NCI-H1105 (cell line): ENCODE data around the gene SLC41A2.
"Not testable (repeated sequence)": the region's sequence is repeated elsewhere in the genome, so short reads cannot be mapped to it uniquely, and the experiment has no call there.

Source experiments
- DNase-seq: peaks from one replicate; lab custom pipeline; 2025; lab: John Stamatoyannopoulos, UW

The SLC41A2 gene

DNA sequence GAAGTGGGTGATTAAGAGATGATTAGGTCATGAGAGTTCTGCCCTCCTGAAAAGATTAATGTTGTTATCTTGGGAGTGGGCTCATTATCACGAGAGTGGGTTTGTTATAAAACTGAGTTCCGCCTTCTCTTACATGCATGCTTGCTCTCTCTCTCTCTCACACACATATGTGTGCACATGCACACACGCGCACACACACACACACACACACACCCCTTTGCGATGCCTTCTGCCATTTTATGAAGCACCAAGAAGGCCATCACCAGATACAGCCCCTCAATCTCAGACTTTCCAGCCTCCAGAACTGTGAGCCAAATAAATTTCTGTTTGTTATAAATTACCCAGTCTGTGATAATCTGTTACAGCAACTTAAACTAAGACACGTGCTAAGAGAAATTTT lies 5.7 kb upstream of the SLC41A2 start:
- no peak for DNase-seq

DNA sequence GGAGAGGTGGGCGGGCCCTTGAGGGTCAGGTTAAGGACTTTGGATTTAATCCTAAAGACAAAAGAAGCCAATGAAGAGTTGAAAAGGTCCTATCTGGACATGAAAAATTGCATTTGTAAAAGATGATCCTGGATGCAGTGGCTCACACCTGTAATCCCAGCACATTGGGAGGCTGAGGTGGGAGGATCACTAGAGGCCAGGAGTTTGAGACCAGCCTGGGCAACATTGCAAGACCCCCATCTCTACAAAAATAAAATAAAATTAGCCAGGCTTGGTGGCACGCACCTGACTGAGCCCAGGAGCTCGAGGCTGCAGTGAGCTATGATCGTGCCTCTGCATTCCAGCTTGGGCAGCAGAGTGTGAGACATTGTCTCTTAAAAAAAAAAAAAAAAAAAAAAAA lies 2.4 kb upstream of the SLC41A2 start:
- no peak for DNase-seq

GRCh38 chr12:104959335-104959841 lies 1.3 kb upstream of the SLC41A2 start:
- no peak for DNase-seq

DNA sequence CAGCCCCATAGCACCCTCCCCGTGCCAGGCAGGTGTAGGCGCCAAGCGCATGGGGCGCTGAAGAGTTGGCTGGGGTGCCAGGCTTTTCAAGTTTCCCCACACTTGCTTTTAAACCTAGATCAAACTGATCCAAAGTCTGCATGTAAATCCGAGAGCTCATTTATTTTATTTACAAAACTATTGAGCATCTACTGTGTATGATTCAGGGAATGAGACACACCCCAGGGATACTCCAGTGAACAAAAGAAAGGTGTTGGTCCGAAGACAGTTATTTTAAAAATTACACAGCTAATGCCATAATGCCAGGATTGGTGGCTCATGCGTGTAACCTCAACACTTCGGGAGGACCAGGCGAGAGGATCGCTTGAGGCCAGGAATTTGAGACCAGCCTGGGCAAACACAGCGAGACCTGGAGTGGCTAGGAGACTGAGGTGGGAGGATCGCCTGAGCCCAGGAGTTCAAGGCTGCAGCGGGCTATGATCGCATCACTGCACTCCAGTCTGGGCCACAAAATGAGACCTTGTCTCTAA lies 780 bp upstream of the SLC41A2 start:
- no peak for DNase-seq

DNA sequence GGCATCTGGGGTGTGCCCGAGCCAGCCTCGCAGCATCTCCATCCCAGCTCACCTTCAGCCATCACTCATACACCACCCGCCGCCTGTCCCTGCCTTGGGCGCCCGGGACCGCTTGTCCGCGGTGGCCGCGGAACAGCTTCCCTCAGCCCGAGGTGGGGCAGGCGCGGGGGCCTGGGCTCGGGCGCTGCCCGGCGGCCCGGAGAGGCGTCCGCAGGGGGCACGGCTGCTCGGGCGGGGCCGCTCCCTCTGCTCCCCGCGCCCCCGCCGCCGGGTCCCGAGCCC lies 430 bp downstream of the SLC41A2 start:
- DNase-seq, result peak; percentile 46

DNA sequence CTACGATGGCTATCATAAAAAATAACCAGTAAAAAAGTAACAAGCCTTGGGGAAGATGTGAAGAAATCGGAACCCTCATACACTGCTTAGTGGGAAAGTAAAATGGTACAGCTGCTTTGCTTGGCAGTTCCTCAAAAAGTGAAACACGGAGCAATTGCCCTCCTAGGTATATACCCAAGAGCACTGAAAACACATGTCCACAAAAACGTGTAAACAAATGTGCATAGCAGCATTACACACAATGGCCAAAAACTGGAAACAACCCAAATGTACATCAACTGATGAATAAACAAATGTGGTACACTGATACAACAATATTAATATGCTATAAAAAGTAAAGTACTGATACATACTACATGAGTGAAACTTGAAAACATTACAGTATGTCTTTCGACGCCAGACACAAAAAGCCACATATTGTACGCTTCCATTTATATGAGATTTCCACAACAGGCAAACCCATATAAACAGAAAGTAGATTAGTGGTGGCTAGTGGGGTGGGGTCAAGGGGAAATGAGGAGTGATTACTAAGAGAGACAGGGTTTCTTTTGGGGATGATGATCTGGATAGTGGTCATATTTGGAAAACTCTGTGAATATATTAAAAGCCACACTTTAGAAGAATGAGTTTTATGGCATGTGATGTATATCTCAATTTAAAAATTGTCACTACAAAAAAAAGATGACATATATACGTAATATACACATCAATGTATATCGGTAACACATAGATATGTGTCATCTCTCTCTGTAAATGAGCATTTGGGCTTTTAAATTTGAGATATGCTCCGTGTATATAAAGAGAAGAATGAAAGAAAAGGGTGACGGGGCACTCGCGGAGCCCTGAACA lies 996 bp downstream of the SLC41A2 start:
- peak; percentile 8 for DNase-seq

- DNase-seq, result no peak
These were observed 2.4 kb downstream of the SLC41A2 start for GRCh38 chr12:104955703-104956102.

GRCh38 chr12:104953323-104953722 lies 4.8 kb downstream of the SLC41A2 start:
- DNase-seq, result no peak

DNA sequence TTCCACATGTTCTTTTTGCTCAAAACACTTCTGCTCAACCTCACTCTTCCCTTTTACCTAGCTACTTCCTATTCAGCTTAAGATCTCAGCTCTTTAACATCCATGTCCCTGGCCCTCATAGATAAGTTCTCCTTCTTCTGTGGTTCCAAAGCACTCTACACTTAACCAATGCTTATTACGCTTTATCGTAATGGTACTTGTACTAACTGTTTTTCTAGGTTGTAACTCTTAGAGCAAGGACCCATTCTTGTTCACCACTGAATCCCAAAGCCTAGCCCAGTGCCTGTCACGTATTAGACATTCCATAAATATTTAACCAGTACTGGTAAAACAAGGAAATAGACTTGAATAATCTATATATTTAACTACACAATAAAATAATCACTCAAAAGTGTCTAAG lies 5.3 kb downstream of the SLC41A2 start:
- no peak for DNase-seq

DNA sequence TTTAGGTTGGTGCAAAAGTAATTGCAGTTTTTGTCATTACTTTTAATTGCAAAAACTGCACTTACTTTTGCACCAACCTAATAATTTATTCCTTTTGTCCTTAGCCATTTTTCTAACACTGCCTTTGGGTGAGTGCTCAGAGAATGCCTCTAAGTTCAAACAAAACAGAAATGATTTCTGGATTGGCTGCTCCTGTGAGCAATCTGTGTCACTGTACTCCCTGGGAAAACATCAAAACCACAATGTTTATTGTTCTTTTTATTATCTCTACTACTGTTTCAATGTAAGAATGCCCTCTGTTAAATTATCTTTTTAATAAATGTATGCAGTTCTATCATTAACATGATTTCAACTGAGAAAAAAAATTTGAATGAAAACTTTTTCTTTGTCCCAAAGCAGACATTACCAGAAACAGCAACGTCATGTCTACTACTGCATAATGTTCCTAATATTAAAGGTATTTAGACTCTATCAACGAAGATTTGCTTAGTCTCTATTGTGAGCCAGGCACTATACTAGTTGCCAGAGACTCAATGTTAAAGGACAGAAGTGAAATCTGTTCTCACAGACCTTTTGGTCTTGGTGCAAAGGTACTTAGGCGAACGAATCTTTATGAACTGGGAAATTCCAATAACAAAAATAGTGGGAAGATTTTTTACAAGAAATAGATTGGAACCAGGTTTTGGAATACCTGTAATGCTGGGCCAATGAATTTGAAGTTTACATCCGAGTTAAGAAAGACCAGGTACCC lies 6.2 kb downstream of the SLC41A2 start:
- DNase-seq, result no peak

DNA sequence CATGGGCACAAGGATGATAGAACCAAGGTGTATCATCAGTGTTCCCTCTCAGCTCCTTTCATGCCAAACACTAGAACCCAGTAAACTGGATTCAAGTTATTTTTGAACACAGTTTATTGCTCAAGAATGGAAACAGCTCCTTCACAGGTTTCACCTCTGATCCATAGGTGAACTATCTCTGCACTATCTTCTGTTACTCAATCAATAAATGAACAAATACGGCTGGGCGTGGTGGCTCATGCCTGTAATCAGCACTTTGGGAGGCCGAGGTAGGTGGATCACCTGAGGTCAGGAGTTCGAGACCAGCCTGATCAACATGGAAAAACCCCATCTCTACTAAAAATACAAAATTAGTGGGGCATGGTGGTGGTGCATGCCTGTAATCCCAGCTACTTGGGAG lies 9.4 kb downstream of the SLC41A2 start:
- not testable (repeated sequence) for DNase-seq

DNA sequence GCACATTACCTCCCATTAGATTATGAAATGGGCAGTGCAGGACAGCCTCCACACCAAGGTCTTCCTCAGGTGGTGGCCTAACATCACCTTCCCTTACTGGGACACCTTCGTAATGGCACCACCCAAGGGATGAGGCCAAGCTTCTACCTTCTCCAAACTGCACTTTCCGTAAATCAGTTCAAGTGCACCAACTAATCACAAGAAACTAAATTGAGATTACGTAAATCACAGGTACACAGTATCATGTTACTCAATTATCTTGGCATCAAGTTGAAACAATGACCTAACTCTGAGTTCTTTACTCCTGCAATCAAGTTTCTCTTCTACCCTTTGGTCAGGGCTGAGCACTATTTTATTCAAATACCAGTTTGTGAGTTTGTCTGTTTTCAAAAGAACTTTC lies 13.8 kb downstream of the SLC41A2 start:
- no peak for DNase-seq

DNA sequence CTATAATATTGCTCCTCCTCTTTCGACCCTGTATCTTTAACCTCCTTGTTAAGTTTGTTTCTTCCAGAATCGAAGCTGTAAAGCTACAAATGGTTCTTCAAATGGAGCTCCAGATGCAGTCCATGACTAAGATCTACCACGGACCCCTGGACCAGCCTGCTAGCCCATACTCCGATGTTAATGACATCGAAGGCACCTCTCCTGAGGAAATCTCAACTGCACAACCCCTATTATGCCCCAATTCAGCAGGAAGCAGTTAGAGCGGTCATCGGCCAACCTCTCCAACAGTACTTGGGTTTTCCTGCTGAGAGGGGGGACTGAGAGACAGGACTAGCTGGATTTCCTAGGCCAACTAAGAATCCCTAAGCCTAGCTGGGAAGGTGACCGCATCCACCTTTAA lies 14.7 kb downstream of the SLC41A2 start:
- DNase-seq, result not testable (repeated sequence)

GRCh38 chr12:104942075-104942474 lies 16.0 kb downstream of the SLC41A2 start:
- no peak for DNase-seq

DNA sequence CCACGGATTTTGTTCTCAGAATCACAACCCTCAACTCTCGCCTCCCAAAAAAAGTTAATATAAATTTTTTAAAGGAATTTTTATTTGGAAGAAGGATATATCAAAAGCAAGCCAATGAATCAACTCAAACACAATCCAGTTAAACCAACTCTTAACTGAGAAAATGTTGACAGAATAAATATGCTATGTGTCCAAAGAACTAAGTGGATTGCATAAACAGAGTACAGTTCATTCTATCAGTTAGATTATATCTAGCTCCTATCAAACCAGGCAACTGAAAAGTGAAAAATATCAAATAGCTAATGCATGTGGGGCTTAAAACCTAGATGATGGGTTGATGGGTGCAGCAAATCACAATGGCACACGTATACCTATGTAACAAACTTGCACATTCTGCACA lies 16.6 kb downstream of the SLC41A2 start:
- DNase-seq, result no peak

- no peak for DNase-seq
These were observed 19.0 kb downstream of the SLC41A2 start for GRCh38 chr12:104939089-104939488.

DNA sequence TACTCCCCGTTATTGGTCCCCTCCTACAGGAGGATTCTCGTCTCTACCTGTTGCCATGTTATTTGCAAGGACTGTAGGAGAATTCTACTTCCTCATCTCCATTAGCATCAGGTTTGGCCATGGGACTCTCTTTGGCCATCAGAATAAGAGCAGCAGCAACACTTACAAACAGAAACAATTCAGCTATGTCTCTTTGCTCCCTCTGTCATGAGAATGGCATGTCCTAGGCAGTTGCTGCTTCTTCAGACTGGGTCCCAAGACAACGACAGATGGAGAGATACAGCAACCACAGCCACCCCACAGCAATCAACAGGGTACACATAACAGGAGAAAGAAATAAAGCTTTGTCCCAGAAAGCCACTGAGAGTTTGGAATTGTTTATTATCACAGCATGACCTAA lies 19.7 kb downstream of the SLC41A2 start:
- DNase-seq, result no peak

GRCh38 chr12:104935886-104936285 lies 22.2 kb downstream of the SLC41A2 start:
- no peak for DNase-seq

DNA sequence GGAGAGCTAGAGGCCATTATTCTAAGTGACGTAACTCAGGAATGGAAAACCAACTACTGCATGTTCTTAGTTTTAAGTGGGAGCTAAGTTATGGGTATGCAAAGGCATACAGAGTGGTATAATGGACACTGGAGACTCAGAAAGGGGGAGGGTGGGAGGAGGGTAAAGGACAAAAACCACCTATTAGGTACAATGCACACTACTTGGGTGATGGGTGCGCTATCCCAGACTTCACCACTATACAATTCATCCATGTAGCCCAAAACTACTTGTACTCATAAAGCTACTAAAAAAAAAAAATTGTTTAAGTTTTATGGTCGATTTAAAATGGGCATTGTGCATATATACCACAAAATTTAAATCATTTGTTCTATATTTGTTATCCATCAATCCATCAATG lies 24.3 kb downstream of the SLC41A2 start:
- no peak for DNase-seq

DNA sequence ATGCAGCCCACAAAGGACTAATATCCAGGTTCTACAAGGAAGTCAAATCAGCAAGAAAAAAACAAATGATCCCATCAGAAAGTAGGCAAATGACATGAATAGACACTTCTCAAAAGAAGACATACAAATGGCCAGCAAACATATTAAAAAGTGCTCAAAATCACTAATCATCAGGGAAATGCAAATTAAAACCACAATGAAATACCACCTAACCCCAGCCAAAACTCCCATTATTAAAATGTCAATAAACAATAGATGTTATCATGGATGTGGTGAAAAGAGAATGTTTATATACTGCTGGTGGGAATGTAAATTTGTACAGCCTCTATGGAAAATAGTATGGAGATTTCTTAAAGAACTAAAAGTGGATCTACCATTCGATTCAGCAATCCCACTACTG lies 25.0 kb downstream of the SLC41A2 start:
- no peak for DNase-seq

DNA sequence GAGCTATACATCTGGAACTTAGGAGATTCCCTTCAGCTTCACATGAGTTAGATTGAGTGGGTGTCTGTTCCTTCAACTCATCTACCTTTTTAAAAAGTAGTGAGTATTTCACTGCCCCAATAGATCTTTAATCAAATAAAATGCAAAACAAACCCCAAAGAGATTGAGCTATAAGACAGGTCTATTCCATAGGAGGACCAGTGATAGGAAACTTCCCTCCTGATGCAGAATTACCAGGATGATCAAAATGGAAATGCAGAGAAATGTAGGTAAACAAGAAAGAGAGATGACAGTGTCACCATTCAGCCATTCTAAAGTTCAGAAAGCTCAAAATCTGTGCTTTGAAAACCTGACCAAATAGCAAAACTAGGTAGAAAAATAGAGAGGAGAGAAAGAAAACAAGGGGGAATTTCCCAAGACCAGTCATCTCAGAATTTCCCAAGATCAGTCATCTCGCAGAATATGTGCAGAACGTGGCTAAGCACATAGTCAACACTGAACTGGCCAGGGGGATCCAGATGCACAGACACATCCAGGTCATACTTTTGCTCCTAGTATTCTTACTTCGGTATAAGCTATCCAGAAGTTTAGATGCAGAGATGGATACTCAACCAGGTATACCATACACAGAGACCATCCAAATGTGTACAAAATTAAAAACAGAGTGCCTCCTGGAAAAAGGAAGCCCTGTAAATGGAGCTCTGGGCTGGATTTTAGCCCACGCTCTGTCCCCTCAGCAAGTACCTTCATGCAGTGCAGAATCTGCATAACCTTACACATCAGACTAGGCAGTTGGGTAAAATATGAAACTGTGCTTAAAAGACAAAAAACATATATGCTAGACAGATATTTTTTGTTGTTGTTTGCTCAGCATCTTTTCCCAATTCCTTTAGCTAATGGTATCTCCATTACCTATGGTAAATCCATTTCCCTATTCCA lies 27.4 kb downstream of the SLC41A2 start:
- DNase-seq, result no peak

- no peak for DNase-seq
These were observed 28.1 kb downstream of the SLC41A2 start for GRCh38 chr12:104929977-104930376.
